Head of caudate nucleus (tissue), 42 donors: Measurements from ENCODE around the gene TRIP12.
"Not testable (repeated sequence)": the region's sequence is repeated elsewhere in the genome, so short reads cannot be mapped to it uniquely, and the experiment has no call there.

Experiments
- DNase-seq, 42 donors: peaks; one replicate each; pipeline versions ENCODE4 v3.0.0 to v3.0.0-alpha.2; 2020 to 2021; ENCODE audit warnings: mixed read lengths in 7 of 42
- intact Hi-C: fragments of 100-400 bp; cut with DNase I; formaldehyde crosslinking; loops from one replicate; pipeline ENCODE4 v1.15.0; 2022

Gene TRIP12

GRCh38 chr2:229921892-229922448 is at the start of gene TRIP12:
Gene TRIP12 (minus strand): TSS chr2:229922009. CDS start chr2:229880079, 41,930 bp downstream.
- peak; percentile 82 to 96 (median 90) for DNase-seq
- intact Hi-C loops = loop anchor here (5.0 kb wide), 1 partner anchor 120 kb away; no protein-coding TSS in a partner anchor

GRCh38 chr2:229971298-229971790 is 49.5 kb upstream of the TRIP12 start:
- intact Hi-C loops = no loop called here

GRCh38 chr2:229970406-229970805 is 48.6 kb upstream of the TRIP12 start:
- intact Hi-C loops = no loop called here
- no peak for DNase-seq

More at GRCh38 chr2:229971298-229971790, 49.5 kb upstream of the TRIP12 start:
- DNase-seq = no peak

GRCh38 chr2:229969921-229970320 is 48.1 kb upstream of the TRIP12 start:
- DNase-seq = no peak
- intact Hi-C loops = no loop called here

- DNase-seq, intact Hi-C loops: not testable (repeated sequence)
Measured at GRCh38 chr2:229963596-229963995, 41.8 kb upstream of the TRIP12 start.

GRCh38 chr2:229956491-229956890 is 34.7 kb upstream of the TRIP12 start:
- intact Hi-C loops = no loop called here
- DNase-seq = no peak

- intact Hi-C loops = no loop called here
- DNase-seq = no peak
Measured at GRCh38 chr2:229955663-229956062, 33.9 kb upstream of the TRIP12 start.

GRCh38 chr2:229952256-229952835 is 30.5 kb upstream of the TRIP12 start:
- DNase-seq = no peak
- intact Hi-C loops = no loop called here

GRCh38 chr2:229947544-229947943 is 25.7 kb upstream of the TRIP12 start:
- intact Hi-C loops = no loop called here
- no peak for DNase-seq

- intact Hi-C loops = no loop called here
- peak in 1 of 42 donors; percentile 17 for DNase-seq
Measured at GRCh38 chr2:229945975-229946374, 24.2 kb upstream of the TRIP12 start.

- DNase-seq = no peak
- intact Hi-C loops = no loop called here
Measured at GRCh38 chr2:229943770-229944449, 22.1 kb upstream of the TRIP12 start.

- intact Hi-C loops = no loop called here
Measured at GRCh38 chr2:229943171-229943570, 21.4 kb upstream of the TRIP12 start.

GRCh38 chr2:229942671-229943070 is 20.9 kb upstream of the TRIP12 start:
- intact Hi-C loops = no loop called here
- DNase-seq = no peak

More at GRCh38 chr2:229943171-229943570, 21.4 kb upstream of the TRIP12 start:
- no peak for DNase-seq

- intact Hi-C loops = no loop called here
- DNase-seq = no peak
Measured at GRCh38 chr2:229937537-229937936, 15.7 kb upstream of the TRIP12 start.

GRCh38 chr2:229931241-229931640 is 9.4 kb upstream of the TRIP12 start:
- DNase-seq = no peak
- intact Hi-C loops = no loop called here

- intact Hi-C loops = no loop called here
- peak in 1 of 42 donors; percentile 5 for DNase-seq
Measured at GRCh38 chr2:229930656-229931055, 8.8 kb upstream of the TRIP12 start.

GRCh38 chr2:229927817-229928321 is 6.1 kb upstream of the TRIP12 start:
- peak in 1 of 42 donors; percentile 29 for DNase-seq
- intact Hi-C loops = no loop called here

- DNase-seq = no peak
Measured at GRCh38 chr2:229925201-229925600, 3.4 kb upstream of the TRIP12 start.

GRCh38 chr2:229924541-229924940 is 2.7 kb upstream of the TRIP12 start:
- intact Hi-C loops = loop anchor here (5.0 kb wide), 1 partner anchor 122 kb away; no protein-coding TSS in a partner anchor
- DNase-seq = not testable (repeated sequence)

More at GRCh38 chr2:229925201-229925600, 3.4 kb upstream of the TRIP12 start:
- intact Hi-C loops = no loop called here
